Nephron (organoid): ENCODE measurements around the gene C2orf80.
A peak's percentile ranks its signal among the peaks of the same experiment; 100 is the strongest.
"Not testable (repeated sequence)": the region's sequence is repeated elsewhere in the genome, so short reads cannot be mapped to it uniquely, and the experiment has no call there.

Source experiments
- H3K27ac Mint-ChIP-seq, 3 experiments: 2 replicates each; pipeline ENCODE4 v1.8.0; 2020; ENCODE audit warnings: mixed read lengths in 3 of 3, mild to moderate bottlenecking in 2 of 3, moderate library complexity in 1 of 3
- H3K27me3 Mint-ChIP-seq: 2 replicates; pipeline ENCODE4 v1.8.0; 2021; ENCODE audit warnings: low read depth, mild to moderate bottlenecking, moderate library complexity, mixed read lengths
- H3K36me3 Mint-ChIP-seq: 2 replicates; pipeline ENCODE4 v1.8.0; 2020; ENCODE audit warnings: low read depth, mixed read lengths
- H3K4me1 Mint-ChIP-seq: 2 replicates; pipeline ENCODE4 v1.8.0; 2020; ENCODE audit warnings: mixed read lengths
- H3K4me3 Mint-ChIP-seq, 3 experiments: 2 replicates each; pipeline ENCODE4 v1.8.0; 2020; ENCODE audit warnings: mild to moderate bottlenecking in 3 of 3, mixed read lengths in 3 of 3, moderate library complexity in 2 of 3
- H3K9me3 Mint-ChIP-seq: 2 replicates; pipeline ENCODE4 v1.8.0; 2020; ENCODE audit warnings: mixed read lengths
- CTCF ChIP-seq, 3 experiments: fragments of 200-600 bp; sonication (generic); IDR thresholded peaks; one replicate each; pipeline ENCODE4 v1.5.0; 2021; ENCODE audit warnings: antibody characterized with exemption in 3 of 3; ENCODE audit not compliant: unreplicated experiment in 3 of 3

The C2orf80 gene

DNA sequence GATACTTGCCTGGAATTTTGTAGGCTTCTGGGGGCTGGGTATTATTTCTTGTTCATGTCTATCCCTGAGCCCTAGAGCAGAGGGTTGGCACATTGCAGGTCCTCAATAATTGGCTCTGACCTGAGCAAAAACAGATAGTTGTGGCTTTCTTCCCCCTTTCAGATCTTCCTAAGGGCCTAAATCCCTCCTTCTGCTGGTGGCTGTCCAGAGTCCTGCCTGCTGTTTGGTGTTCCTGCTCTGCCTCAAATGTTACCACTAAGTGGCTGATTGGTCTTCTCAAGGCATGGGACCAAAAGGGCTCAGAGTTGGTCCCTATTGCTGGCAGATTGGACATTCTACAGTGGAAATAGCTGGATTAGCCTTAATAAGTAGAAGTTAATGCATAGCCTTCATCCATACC, 42.8 kb downstream of the C2orf80 start:
- Mint-ChIP-seq H3K27ac (no peak overlapping the region), H3K4me1 (peaks cover 19% of the 10 kb centered on the region), H3K27me3 (peaks cover 4% of the 10 kb centered on the region), H3K36me3 (no peaks in the 10 kb centered on the region), H3K9me3 (peaks cover 9% of the 10 kb centered on the region), H3K4me3 (no peak overlapping the region)
- TF ChIP-seq CTCF (IDR thresholded peaks at IDR 0.05; ENCODE audit: unreplicated experiment in 3 of 3) = no peak

- Mint-ChIP-seq H3K27me3 (peaks cover 4% of the 10 kb centered on the region), H3K27ac (no peak within 1 kb of the TSS), H3K9me3 (peaks cover 8% of the 10 kb centered on the region), H3K36me3 (no peaks in the 10 kb centered on the region), H3K4me1 (peaks cover 22% of the 10 kb centered on the region), H3K4me3 (no peak within 1 kb of the TSS)
- TF ChIP-seq CTCF (IDR thresholded peaks at IDR 0.05; ENCODE audit: unreplicated experiment in 3 of 3) = no peak
These were observed 43.8 kb downstream of the C2orf80 start, which contains the start of gene CRYGB for GRCh38 chr2:208146006-208146405. CRYGB (minus strand) TSS chr2:208146158; CDS start chr2:208146120, 38 bp downstream.

DNA sequence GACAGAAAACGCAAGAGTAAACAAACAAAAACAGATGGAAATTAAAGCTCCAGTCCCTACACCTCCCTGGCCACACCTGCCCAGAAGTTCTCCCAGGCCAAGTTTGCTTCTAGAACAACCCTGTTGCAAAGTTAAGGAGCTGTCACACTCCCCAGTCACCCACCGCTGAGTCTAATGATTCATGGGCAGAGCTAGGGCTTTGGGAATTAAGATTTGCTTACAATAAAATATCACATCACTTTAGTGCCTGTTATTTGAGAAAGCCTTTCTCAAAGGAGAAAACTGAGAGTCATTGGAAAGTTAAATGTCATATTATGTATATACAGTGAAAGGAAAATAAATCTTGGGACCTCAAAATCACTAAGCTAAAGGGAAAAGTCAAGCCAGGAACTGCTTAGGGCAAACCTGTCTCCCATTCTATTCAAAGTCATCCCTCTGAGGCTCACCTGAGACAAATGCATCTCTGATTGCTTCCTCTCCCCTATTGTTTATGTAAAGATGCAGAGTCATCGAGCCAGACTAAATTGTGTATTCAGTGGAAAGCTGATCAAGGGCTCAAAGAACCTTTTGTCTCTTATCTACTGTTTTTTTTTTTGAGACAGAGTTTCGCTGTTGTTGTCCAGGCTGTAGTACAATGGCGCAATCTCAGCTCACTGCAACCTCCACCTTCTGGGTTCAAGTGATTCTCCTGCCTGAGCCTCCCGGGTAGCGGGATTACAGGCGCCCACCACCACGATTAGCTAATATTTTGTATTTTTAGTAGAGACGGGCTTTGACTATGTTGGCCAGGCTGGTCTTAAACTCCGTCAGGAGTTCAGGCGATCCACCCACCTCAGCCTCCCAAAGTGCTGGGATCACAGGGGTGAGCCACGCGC, 46.7 kb downstream of the C2orf80 start:
- H3K27ac Mint-ChIP-seq = peak overlapping the region; percentile 16 to 66 (median 49)

GRCh38 chr2:208142240-208142924, 47.4 kb downstream of the C2orf80 start:
- H3K27me3 Mint-ChIP-seq = peaks cover 4% of the 10 kb centered on the region
- H3K27ac Mint-ChIP-seq = peak overlapping the region; percentile 16 to 66 (median 49)
- H3K36me3 Mint-ChIP-seq = no peaks in the 10 kb centered on the region
- H3K4me3 Mint-ChIP-seq = no peak overlapping the region
- H3K9me3 Mint-ChIP-seq = no peaks in the 10 kb centered on the region
- no peak for TF ChIP-seq CTCF (IDR thresholded peaks at IDR 0.05; ENCODE audit: unreplicated experiment in 3 of 3)
- H3K4me1 Mint-ChIP-seq = peaks cover 22% of the 10 kb centered on the region

More for the DNA sequence above, 46.7 kb downstream of the C2orf80 start:
- Mint-ChIP-seq H3K27me3 (peaks cover 4% of the 10 kb centered on the region), H3K4me3 (no peak overlapping the region), H3K9me3 (no peaks in the 10 kb centered on the region), H3K4me1 (peaks cover 22% of the 10 kb centered on the region), H3K36me3 (no peaks in the 10 kb centered on the region)
- no peak for TF ChIP-seq CTCF (IDR thresholded peaks at IDR 0.05; ENCODE audit: unreplicated experiment in 3 of 3)

- peaks cover 30% of the 10 kb centered on the region for H3K4me1 Mint-ChIP-seq
These were observed 50.4 kb downstream of the C2orf80 start for GRCh38 chr2:208139447-208139846.

GRCh38 chr2:208138334-208138733, 51.5 kb downstream of the C2orf80 start:
- H3K9me3 Mint-ChIP-seq, H3K4me3 Mint-ChIP-seq, H3K36me3 Mint-ChIP-seq, H3K27me3 Mint-ChIP-seq, H3K27ac Mint-ChIP-seq: not testable (repeated sequence)
- H3K4me1 Mint-ChIP-seq = peaks cover 28% of the 10 kb centered on the region

More at GRCh38 chr2:208139447-208139846, 50.4 kb downstream of the C2orf80 start:
- H3K27me3 Mint-ChIP-seq = no peaks in the 10 kb centered on the region
- no peaks in the 10 kb centered on the region for H3K9me3 Mint-ChIP-seq
- no peaks in the 10 kb centered on the region for H3K36me3 Mint-ChIP-seq
- no peak for TF ChIP-seq CTCF (IDR thresholded peaks at IDR 0.05; ENCODE audit: unreplicated experiment in 3 of 3)
- H3K27ac Mint-ChIP-seq = no peak overlapping the region
- H3K4me3 Mint-ChIP-seq = no peak overlapping the region
